ENCODE data around the gene SLC47A1.

GRCh38 chr17:19574956-19575355 is 41.3 kb downstream of the SLC47A1 start:
- no peak for TF ChIP-seq ZNF565 (CRISPR knock-in tag; conservative IDR thresholded peaks at IDR 0.05; ENCODE audit: low read depth)
- no peak for TF ChIP-seq ZFP30 (CRISPR knock-in tag; IDR thresholded peaks at IDR 0.05)
- no peak for TF ChIP-seq ARNTL (CRISPR knock-in tag; IDR thresholded peaks at IDR 0.05; ENCODE audit: borderline replicate concordance, low read depth)
- no peak for TF ChIP-seq GLIS3 (CRISPR knock-in tag; IDR thresholded peaks at IDR 0.05)
- TF ChIP-seq, protein P1, sequence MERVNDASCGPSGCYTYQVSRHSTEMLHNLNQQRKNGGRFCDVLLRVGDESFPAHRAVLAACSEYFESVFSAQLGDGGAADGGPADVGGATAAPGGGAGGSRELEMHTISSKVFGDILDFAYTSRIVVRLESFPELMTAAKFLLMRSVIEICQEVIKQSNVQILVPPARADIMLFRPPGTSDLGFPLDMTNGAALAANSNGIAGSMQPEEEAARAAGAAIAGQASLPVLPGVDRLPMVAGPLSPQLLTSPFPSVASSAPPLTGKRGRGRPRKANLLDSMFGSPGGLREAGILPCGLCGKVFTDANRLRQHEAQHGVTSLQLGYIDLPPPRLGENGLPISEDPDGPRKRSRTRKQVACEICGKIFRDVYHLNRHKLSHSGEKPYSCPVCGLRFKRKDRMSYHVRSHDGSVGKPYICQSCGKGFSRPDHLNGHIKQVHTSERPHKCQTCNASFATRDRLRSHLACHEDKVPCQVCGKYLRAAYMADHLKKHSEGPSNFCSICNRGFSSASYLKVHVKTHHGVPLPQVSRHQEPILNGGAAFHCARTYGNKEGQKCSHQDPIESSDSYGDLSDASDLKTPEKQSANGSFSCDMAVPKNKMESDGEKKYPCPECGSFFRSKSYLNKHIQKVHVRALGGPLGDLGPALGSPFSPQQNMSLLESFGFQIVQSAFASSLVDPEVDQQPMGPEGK (CRISPR knock-in tag; IDR thresholded peaks at IDR 0.05; ENCODE audit: borderline replicate concordance): no peak
- no peak for TF ChIP-seq PPARA (CRISPR knock-in tag; IDR thresholded peaks at IDR 0.05; ENCODE audit: borderline replicate concordance)
- TF ChIP-seq CREB5 (CRISPR knock-in tag; IDR thresholded peaks at IDR 0.05; ENCODE audit: low read depth): no peak
- no peak for TF ChIP-seq CSDC2 (CRISPR knock-in tag; IDR thresholded peaks at IDR 0.05)
- TF ChIP-seq RARB (CRISPR knock-in tag; IDR thresholded peaks at IDR 0.05): no peak
- no peak for TF ChIP-seq ZFP3 (CRISPR knock-in tag; IDR thresholded peaks at IDR 0.05)
- TF ChIP-seq ZC3H10 (CRISPR knock-in tag; IDR thresholded peaks at IDR 0.05): no peak
- no peak for TF ChIP-seq SNAI2 (CRISPR knock-in tag; IDR thresholded peaks at IDR 0.05)
- TF ChIP-seq, protein P2, sequence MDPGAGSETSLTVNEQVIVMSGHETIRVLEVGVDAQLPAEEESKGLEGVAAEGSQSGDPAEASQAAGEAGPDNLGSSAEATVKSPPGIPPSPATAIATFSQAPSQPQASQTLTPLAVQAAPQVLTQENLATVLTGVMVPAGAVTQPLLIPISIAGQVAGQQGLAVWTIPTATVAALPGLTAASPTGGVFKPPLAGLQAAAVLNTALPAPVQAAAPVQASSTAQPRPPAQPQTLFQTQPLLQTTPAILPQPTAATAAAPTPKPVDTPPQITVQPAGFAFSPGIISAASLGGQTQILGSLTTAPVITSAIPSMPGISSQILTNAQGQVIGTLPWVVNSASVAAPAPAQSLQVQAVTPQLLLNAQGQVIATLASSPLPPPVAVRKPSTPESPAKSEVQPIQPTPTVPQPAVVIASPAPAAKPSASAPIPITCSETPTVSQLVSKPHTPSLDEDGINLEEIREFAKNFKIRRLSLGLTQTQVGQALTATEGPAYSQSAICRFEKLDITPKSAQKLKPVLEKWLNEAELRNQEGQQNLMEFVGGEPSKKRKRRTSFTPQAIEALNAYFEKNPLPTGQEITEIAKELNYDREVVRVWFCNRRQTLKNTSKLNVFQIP (CRISPR knock-in tag; IDR thresholded peaks at IDR 0.05; ENCODE audit: borderline replicate concordance, low read depth): no peak

All from SK-N-SH treated with all-trans-retinoic acid at 6 μM for 48 hours (cell line).